GM12878 (cell line): Measurements from ENCODE around the gene GMPR2. TPM values are rescaled to one million over a fixed set of nuclear protein-coding genes. Genes with fewer than 3 reads are reported as not detected.

Source experiments
- ATAC-seq: fragments of 200-7000 bp; cut with Tn5 transposase; 3 replicates; pipeline ENCODE4 v1.9.1; 2020; ENCODE audit warnings: mild to moderate bottlenecking, moderate library complexity
- Bru-seq: library from RNA; stranded (reverse); fragments of 400-500 nt; gene quantifications from one replicate; lab custom pipeline; 2021; lab: Mats Ljungman, UMichigan
- BruChase-seq, 2 experiments: library from RNA; stranded (reverse); fragments of 400-500 nt; gene quantifications; one replicate each; lab custom pipeline; 2021; lab: Mats Ljungman, UMichigan
- BruUV-seq: library from RNA; stranded (reverse); fragments of 400-500 nt; replicated peaks from 2 replicates; lab custom pipeline; 2021; lab: Mats Ljungman, UMichigan
- CTCF ChIA-PET: fragments of 300-600 bp; sonication (Branson Sonifier 250); formaldehyde crosslinking; extraction: SDS; loops from one replicate; lab custom pipeline; 2021; ENCODE audit warnings: inconsistent platforms; lab: Yijun Ruan, JAX
- POLR2A ChIA-PET: fragments of 350-600 bp; formaldehyde crosslinking; extraction: SDS; loops from one replicate; lab custom pipeline; 2021; ENCODE audit warnings: inconsistent platforms; lab: Charles Lee
- RAD21 ChIA-PET: fragments of 300-600 bp; sonication (Branson Sonifier 250); formaldehyde crosslinking; loops from one replicate; lab custom pipeline; 2023; ENCODE audit warnings: antibody characterized with exemption; ENCODE audit not compliant: unreplicated experiment; lab: Charles Lee
- SMC1A ChIA-PET: fragments of 300-600 bp; sonication (Branson Sonifier 250); formaldehyde crosslinking; loops from one replicate; lab custom pipeline; 2023; ENCODE audit not compliant: unreplicated experiment, uncharacterized antibody; lab: Charles Lee
- DNase-seq: peaks from one replicate; pipeline ENCODE4 v3.0.0-alpha.2; 2011; ENCODE audit warnings: low read depth, low spot score
- FAIRE-seq: peaks from 3 replicates; lab custom pipeline; 2011; peaks lifted over from hg19 to GRCh38; lab: Jason Lieb, UNC
- H2AFZ ChIP-seq: 2 replicates; pipeline ENCODE4 v1.6.0; 2011; ENCODE audit warnings: low read depth, low read length, control low read depth; ENCODE audit not compliant: control insufficient read depth
- H3K27ac ChIP-seq: 2 replicates; pipeline ENCODE4 v1.5.1; 2011; ENCODE audit warnings: control low read depth; ENCODE audit not compliant: control insufficient read depth, insufficient read depth
- H3K27me3 ChIP-seq, 2 experiments: replicated peaks in 1 of 2; 2 replicates each; pipeline versions ENCODE4 v1.6.0 to v1.6.1; 2011; ENCODE audit warnings: low read length in 1 of 2; ENCODE audit not compliant: control insufficient read depth in 2 of 2, insufficient read depth in 2 of 2
- H3K36me3 ChIP-seq, 2 experiments: 2 replicates each; pipeline ENCODE4 v1.5.1; 2011; ENCODE audit warnings: low read length in 1 of 2; ENCODE audit not compliant: control insufficient read depth in 2 of 2, insufficient read depth in 2 of 2
- H3K4me1 ChIP-seq: 2 replicates; pipeline ENCODE4 v1.6.1; 2011; ENCODE audit warnings: mild to moderate bottlenecking, low read length, moderate library complexity, mixed read lengths; ENCODE audit not compliant: control insufficient read depth, insufficient read depth
- H3K4me2 ChIP-seq: 2 replicates; pipeline ENCODE4 v1.6.0; 2011; ENCODE audit warnings: control low read depth; ENCODE audit not compliant: control insufficient read depth, insufficient read depth
- H3K4me3 ChIP-seq: fragments of 200-600 bp; sonication (generic); 2 replicates; pipeline ENCODE4 v1.5.1; 2016
- H3K79me2 ChIP-seq: 2 replicates; pipeline ENCODE4 v1.6.0; 2011; ENCODE audit warnings: low read length; ENCODE audit not compliant: control insufficient read depth, insufficient read depth
- H3K9ac ChIP-seq: 2 replicates; pipeline ENCODE4 v1.8.0; 2011; ENCODE audit warnings: low read length, control low read depth, mixed read lengths; ENCODE audit not compliant: control insufficient read depth, insufficient read depth
- H3K9me3 ChIP-seq: replicated peaks from 3 replicates; pipeline ENCODE4 v1.5.1; 2011; ENCODE audit warnings: mild to moderate bottlenecking, low read length; ENCODE audit not compliant: control insufficient read depth, insufficient read depth
- H4K20me1 ChIP-seq: 2 replicates; pipeline ENCODE4 v1.6.0; 2011; ENCODE audit not compliant: control insufficient read depth, insufficient read depth
- DPF2 ChIP-seq: fragments of 450-650 bp; IDR thresholded peaks from 2 replicates; pipeline ENCODE4 v1.6.1; 2017; ENCODE audit warnings: mild to moderate bottlenecking
- EP300 ChIP-seq, 2 experiments: fragments of 150-350 bp in 1 of 2; IDR thresholded peaks; 2 replicates each; pipeline ENCODE4 v1.6.1; 2011 to 2012; ENCODE audit warnings: low read depth in 2 of 2, low read length in 2 of 2, borderline replicate concordance in 1 of 2, improper control_type of control experiment in 1 of 2, inconsistent platforms in 1 of 2; ENCODE audit not compliant: control insufficient read depth in 1 of 2
- IKZF1 ChIP-seq: fragments of 450-650 bp; conservative IDR thresholded peaks from 2 replicates; pipeline ENCODE4 v1.6.1; 2017; ENCODE audit warnings: antibody characterized with exemption, mild to moderate bottlenecking
- JUND ChIP-seq: IDR thresholded peaks from 2 replicates; pipeline ENCODE4 v1.6.1; 2012; ENCODE audit warnings: low read depth, mild to moderate bottlenecking, low read length, improper control_type of control experiment, moderate library complexity
- KAT2A ChIP-seq: conservative IDR thresholded peaks from 2 replicates; pipeline ENCODE4 v1.6.1; 2011; ENCODE audit warnings: low read depth, low read length; ENCODE audit not compliant: control insufficient read depth
- MEF2B ChIP-seq: fragments of 450-650 bp; IDR thresholded peaks from 2 replicates; pipeline ENCODE4 v1.6.1; 2018; ENCODE audit warnings: mild to moderate bottlenecking, moderate library complexity; ENCODE audit not compliant: partially characterized antibody, poor library complexity, severe bottlenecking
- RELA ChIP-seq: fragments of 450-650 bp; IDR thresholded peaks from 2 replicates; pipeline ENCODE4 v1.8.0; 2014; ENCODE audit warnings: borderline replicate concordance; ENCODE audit not compliant: partially characterized antibody
- SMAD1 ChIP-seq: fragments of 450-650 bp; IDR thresholded peaks from 2 replicates; pipeline ENCODE4 v1.6.1; 2018; ENCODE audit warnings: mild to moderate bottlenecking, low read depth; ENCODE audit not compliant: partially characterized antibody
- SUZ12 ChIP-seq: fragments of 200-600 bp; sonication (generic); IDR thresholded peaks from one replicate; pipeline ENCODE4 v1.6.1; 2018; ENCODE audit warnings: antibody characterized with exemption, mild to moderate bottlenecking; ENCODE audit not compliant: unreplicated experiment
- ZNF384 ChIP-seq: IDR thresholded peaks from 2 replicates; pipeline ENCODE4 v1.6.1; 2012; ENCODE audit warnings: low read depth, mild to moderate bottlenecking, low read length, improper control_type of control experiment, borderline replicate concordance
- WGBS: methylation state at CpG from one replicate; pipeline ENCODE4 v1.1.6; 2016; ENCODE audit warnings: low lambda C conversion rate; ENCODE audit not compliant: insufficient replicate concordance, insufficient coverage; ENCODE audit errors: missing lambda C conversion rate; 5-methylcytosine and 5-hydroxymethylcytosine counted together
- in situ Hi-C: fragments of 300-500 bp; cut with MboI; formaldehyde crosslinking; loops from 9 replicates; pipeline ENCODE4 v1.14.3; 2018; ENCODE audit warnings: mixed read lengths
- intact Hi-C: fragments of 100-400 bp; cut with micrococcal nuclease; formaldehyde crosslinking; loops from one replicate; pipeline ENCODE4 v1.14.2; 2022; ENCODE audit not compliant: unreplicated experiment
- long read RNA-seq, 2 experiments: library from polyadenylated mRNA; unstranded; transcript quantifications; one replicate each; pipeline ENCODE4 v2.0.0, GENCODE V29; 2019 to 2020
- polyA minus RNA-seq, 3 experiments: library from RNA; depleted of rRNA, polyadenylated mRNA; stranded (reverse); fragments of >200 nt; gene quantifications; 2 replicates each; pipeline ENCODE4 v1.2.3, GENCODE V29; 2011
- polyA plus RNA-seq, 11 experiments: library from polyadenylated mRNA; depleted of rRNA in 4 of 11; unstranded in 6 of 11; stranded (reverse) in 5 of 11; fragments of >200 nt; fragmentation: Nextera tagmentation in 4 of 11; fragmentation: Illumina TruSeq in 1 of 11; extraction: Ambion mirVana in 4 of 11; extraction: Trizol in 1 of 11; gene quantifications; 1 replicate in 1 of 11; 2 replicates in 10 of 11; pipeline versions ENCODE4 v1.2.1 to v1.2.3, GENCODE V29; 2011 to 2016; ENCODE audit warnings: inconsistent platforms in 2 of 11, missing spikeins in 2 of 11, low read depth in 1 of 11
- total RNA-seq, 4 experiments: library from RNA; depleted of rRNA in 3 of 4; stranded (reverse); fragments of >200 nt in 3 of 4; fragmentation: Illumina TruSeq in 1 of 4; extraction: Trizol in 1 of 4; gene quantifications; 2 replicates each; pipeline versions ENCODE4 v1.2.1 to v1.2.3, GENCODE V29; 2013 to 2021
- TF ChIP-seq, protein P1 (sequence below): fragments of 450-650 bp; IDR thresholded peaks from 2 replicates; pipeline ENCODE4 v1.6.1; 2017; ENCODE audit warnings: mild to moderate bottlenecking, moderate library complexity

GMPR2 gene
- 36.5 and 40.3 TPM in 2 replicates for total RNA-seq (2013; cell fraction: nucleolus; rRNA removed)
- 61.9 and 62.4 TPM in 2 replicates for total RNA-seq (2014; rRNA removed)
- total RNA-seq (2014; rRNA removed; fragmentation: Illumina TruSeq; extraction: Trizol): 58.6 and 61.0 TPM in 2 replicates
- 54.7 and 59.8 TPM in 2 replicates for total RNA-seq (2021)
- polyA plus RNA-seq (2011; ENCODE audit: low read depth): 62.4 TPM
- 57.3 and 80.3 TPM in 2 replicates for polyA plus RNA-seq (2011; rRNA removed)
- 62.4 and 62.5 TPM in 2 replicates for polyA plus RNA-seq (2011; cell fraction: cytosol; rRNA removed)
- polyA plus RNA-seq (2011; cell fraction: nucleus; rRNA removed): 112 and 164 TPM in 2 replicates
- polyA plus RNA-seq (2012): 66.1 and 80.1 TPM in 2 replicates
- 65.9 and 97.8 TPM in 2 replicates for polyA plus RNA-seq (2014; fragmentation: Illumina TruSeq; extraction: Trizol)
- polyA plus RNA-seq (2014; fragmentation: Nextera tagmentation; extraction: Ambion mirVana): 10 to 100 TPM; 67.0 to 67.9 TPM
- 40.1 and 55.1 TPM in 2 replicates for polyA plus RNA-seq (2014; rRNA removed)
- 10 to 100 TPM; 56.0 to 59.6 TPM for polyA plus RNA-seq (2016; fragmentation: Nextera tagmentation; extraction: Ambion mirVana)
- 45.3 and 52.4 TPM in 2 replicates for polyA minus RNA-seq (2011; rRNA and poly(A)+ RNA removed)
- 9.2 and 14.6 TPM in 2 replicates for polyA minus RNA-seq (2011; cell fraction: cytosol; rRNA and poly(A)+ RNA removed)
- 46.7 and 54.3 TPM in 2 replicates for polyA minus RNA-seq (2011; cell fraction: nucleus; rRNA and poly(A)+ RNA removed)
- percentile 78 among the genes with signal in this experiment for Bru-seq, nascent RNA
- BruChase-seq, experiment 1, labeled RNA remaining after a 6-hour chase: percentile 70 among the genes with signal in this experiment
- percentile 70 among the genes with signal in this experiment for BruChase-seq, experiment 2, labeled RNA remaining after a 2-hour chase
- long read RNA-seq, experiment 1, transcript GMPR2-223 (10 exons, 1,893 nt): major isoform, 9 of 35 reads
- long read RNA-seq, experiment 1, transcript GMPR2-202 (10 exons, 1,972 nt): minor isoform, 6 of 35 reads
- long read RNA-seq, experiment 1, transcript GMPR2-203 (10 exons, 1,652 nt): major isoform, 9 of 35 reads
- long read RNA-seq, experiment 1, partial matches to known transcripts: 2 of 35 reads
- long read RNA-seq, experiment 1, other reads (novel, unspliced or antisense): 7 of 35 reads
- long read RNA-seq, experiment 2, transcript GMPR2-204 (9 exons, 1,864 nt): minor isoform, 48 of 443 reads
- long read RNA-seq, experiment 2, transcript GMPR2-223 (10 exons, 1,893 nt): major isoform, 162 of 443 reads
- long read RNA-seq, experiment 2, transcript GMPR2-203 (10 exons, 1,652 nt): minor isoform, 120 of 443 reads
- long read RNA-seq, experiment 2, transcript GMPR2-202 (10 exons, 1,972 nt): minor isoform, 37 of 443 reads
- long read RNA-seq, experiment 2, partial matches to known transcripts: 24 of 443 reads
- long read RNA-seq, experiment 2, other reads (novel, unspliced or antisense): 46 of 443 reads

DNA sequence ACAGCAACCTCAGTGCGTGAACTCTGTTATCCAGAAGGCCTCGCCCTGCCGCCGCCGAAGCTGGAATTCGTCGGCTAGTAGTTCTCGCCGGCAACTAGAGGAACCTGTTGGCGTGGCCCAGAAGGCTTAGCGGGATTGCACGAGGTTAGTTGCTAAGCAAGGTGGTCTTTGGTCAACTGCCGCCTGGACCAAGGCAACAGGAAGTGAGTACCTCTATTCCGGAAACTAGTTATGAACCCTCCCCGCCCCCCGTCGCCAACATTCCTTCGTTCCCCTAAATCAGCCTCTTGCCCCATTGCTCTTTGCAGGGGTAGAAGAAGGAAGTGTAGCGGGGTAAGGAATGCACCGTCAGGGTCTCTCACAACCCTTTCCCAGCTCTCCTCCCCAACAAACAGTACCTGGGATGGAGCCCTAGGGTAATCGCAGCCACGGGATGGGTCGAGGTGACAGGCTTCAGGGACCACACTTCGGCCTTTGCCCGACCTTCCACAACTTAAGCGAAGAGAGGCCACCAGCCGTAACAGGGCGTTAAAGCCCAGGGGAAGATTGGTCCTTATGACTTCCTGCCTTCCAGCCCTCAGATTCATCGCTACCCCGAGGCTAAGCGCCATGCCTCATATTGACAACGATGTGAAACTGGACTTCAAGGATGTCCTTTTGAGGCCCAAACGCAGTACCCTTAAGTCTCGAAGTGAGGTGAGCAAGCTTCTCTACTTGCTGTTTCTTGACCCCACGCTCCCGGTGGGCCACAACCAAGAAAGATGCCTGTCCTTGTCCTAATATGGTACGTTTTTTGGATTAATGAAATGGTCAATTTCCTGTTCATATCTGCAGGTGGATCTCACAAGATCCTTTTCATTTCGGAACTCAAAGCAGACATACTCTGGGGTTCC lies at the start of gene GMPR2:
Gene GMPR2, plus strand, starts transcription at position 285 of the 893 bp plus-strand sequence. Its CDS starts 325 bp downstream, at position 610.
- ChIA-PET RAD21 (interaction anchor here (2.3 kb wide), 1 partner anchor 9 kb away, joined by 13 read pairs; the partner anchor contains the start of gene TINF2), CTCF (interaction anchor here (1.1 to 3.0 kb wide), 6 partner anchors 10 to 101 kb away, joined by 3 to 12 read pairs (median 4); partner anchors contain the start of genes CIDEB, MDP1 and TINF2), SMC1A (interaction anchor here (0.9 to 2.8 kb wide), 4 partner anchors 9 to 14 kb away, joined by 4 to 12 read pairs (median 5); partner anchors contain the start of gene TINF2), POLR2A (interaction anchor here (0.6 to 2.1 kb wide), 3 partner anchors 9 to 36 kb away, joined by 3 to 15 read pairs (median 4); partner anchors contain the start of gene TINF2)
- Histone ChIP-seq H3K4me1 (peaks cover 14% of the 10 kb centered on the region), H3K27ac (peak within 1 kb of the TSS; percentile 84), H2AFZ (peak within 1 kb of the TSS; percentile 91), H3K27me3 (no peaks in the 10 kb centered on the region), H4K20me1 (no peaks in the 10 kb centered on the region), H3K79me2 (peaks cover 35% of the 10 kb centered on the region), H3K9ac (peak within 1 kb of the TSS; percentile 92), H3K9me3 (no peaks in the 10 kb centered on the region), H3K4me3 (peak within 1 kb of the TSS; percentile 87), H3K4me2 (peak within 1 kb of the TSS; percentile 97), H3K36me3 (peaks cover 2 to 25% of the 10 kb centered on the region in 2 experiments)
- TSS peak; percentile 79 for BruUV-seq
- peak; percentile 79 for ATAC-seq
- WGBS: under 1% methylated on average over 38 of the region's 38 CpGs
- DNase-seq: no peak
- in situ Hi-C loops (no loop called here), intact Hi-C loops (loop anchor here (1.0 kb wide), 2 partner anchors 9 to 20 kb away; partner anchors contain the start of genes CHMP4A and TINF2)
- peak; percentile 83 for FAIRE-seq
- TF ChIP-seq SMAD1 (no peak), EP300 (IDR thresholded peaks at IDR 0.05; ENCODE audit: borderline replicate concordance in 1 of 2, control insufficient read depth in 1 of 2, low read depth in 2 of 2, low read length in 2 of 2) (no peak), RELA (peak; percentile 40), JUND (no peak), ZNF384 (no peak), KAT2A (no peak), MEF2B (no peak), SUZ12 (no peak), IKZF1 (peak; percentile 82; the same call in 1 of the 2 replicates), DPF2 (0 out of 2 replicates have a peak, but pooled peaks have one; percentile 18)
- TF ChIP-seq, protein P1, sequence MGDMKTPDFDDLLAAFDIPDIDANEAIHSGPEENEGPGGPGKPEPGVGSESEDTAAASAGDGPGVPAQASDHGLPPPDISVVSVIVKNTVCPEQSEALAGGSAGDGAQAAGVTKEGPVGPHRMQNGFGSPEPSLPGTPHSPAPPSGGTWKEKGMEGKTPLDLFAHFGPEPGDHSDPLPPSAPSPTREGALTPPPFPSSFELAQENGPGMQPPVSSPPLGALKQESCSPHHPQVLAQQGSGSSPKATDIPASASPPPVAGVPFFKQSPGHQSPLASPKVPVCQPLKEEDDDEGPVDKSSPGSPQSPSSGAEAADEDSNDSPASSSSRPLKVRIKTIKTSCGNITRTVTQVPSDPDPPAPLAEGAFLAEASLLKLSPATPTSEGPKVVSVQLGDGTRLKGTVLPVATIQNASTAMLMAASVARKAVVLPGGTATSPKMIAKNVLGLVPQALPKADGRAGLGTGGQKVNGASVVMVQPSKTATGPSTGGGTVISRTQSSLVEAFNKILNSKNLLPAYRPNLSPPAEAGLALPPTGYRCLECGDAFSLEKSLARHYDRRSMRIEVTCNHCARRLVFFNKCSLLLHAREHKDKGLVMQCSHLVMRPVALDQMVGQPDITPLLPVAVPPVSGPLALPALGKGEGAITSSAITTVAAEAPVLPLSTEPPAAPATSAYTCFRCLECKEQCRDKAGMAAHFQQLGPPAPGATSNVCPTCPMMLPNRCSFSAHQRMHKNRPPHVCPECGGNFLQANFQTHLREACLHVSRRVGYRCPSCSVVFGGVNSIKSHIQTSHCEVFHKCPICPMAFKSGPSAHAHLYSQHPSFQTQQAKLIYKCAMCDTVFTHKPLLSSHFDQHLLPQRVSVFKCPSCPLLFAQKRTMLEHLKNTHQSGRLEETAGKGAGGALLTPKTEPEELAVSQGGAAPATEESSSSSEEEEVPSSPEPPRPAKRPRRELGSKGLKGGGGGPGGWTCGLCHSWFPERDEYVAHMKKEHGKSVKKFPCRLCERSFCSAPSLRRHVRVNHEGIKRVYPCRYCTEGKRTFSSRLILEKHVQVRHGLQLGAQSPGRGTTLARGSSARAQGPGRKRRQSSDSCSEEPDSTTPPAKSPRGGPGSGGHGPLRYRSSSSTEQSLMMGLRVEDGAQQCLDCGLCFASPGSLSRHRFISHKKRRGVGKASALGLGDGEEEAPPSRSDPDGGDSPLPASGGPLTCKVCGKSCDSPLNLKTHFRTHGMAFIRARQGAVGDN: 0 out of 2 replicates have a peak, but pooled peaks have one; percentile 63
